ENCODE measurements around the gene FAM163A.

DNA sequence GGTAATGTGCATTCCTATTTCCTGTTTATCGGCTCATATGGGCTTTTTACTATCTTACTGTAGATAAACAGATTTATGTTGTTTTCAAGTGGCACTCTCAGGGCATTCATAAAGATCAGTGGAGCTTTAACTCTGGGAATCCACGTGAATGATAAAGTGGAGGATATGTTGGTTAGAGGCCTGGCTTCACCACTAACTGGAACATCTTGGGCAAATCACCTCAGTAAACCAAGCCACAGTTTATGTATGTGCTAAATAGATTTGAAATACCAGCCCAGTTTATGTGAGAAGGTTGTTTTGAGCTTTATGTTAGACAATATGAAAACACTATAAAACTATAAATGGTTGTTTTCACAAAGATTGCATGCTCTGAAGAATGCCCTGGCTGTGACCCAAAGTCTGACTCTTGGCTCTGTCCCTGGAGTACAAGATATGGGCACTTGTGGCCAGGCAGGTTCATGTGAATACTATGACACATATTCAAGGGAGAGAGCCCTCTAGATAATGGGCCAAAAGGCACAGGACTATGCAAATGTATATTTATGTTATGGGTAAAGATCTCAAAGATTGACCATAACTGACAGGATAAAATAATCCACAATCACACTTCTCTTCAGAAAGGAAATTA lies 36.7 kb downstream of the FAM163A start:
- TF ChIP-seq, protein P1, sequence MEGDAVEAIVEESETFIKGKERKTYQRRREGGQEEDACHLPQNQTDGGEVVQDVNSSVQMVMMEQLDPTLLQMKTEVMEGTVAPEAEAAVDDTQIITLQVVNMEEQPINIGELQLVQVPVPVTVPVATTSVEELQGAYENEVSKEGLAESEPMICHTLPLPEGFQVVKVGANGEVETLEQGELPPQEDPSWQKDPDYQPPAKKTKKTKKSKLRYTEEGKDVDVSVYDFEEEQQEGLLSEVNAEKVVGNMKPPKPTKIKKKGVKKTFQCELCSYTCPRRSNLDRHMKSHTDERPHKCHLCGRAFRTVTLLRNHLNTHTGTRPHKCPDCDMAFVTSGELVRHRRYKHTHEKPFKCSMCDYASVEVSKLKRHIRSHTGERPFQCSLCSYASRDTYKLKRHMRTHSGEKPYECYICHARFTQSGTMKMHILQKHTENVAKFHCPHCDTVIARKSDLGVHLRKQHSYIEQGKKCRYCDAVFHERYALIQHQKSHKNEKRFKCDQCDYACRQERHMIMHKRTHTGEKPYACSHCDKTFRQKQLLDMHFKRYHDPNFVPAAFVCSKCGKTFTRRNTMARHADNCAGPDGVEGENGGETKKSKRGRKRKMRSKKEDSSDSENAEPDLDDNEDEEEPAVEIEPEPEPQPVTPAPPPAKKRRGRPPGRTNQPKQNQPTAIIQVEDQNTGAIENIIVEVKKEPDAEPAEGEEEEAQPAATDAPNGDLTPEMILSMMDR (conservative IDR thresholded peaks at IDR 0.05 in 1 of 2, IDR thresholded peaks at IDR 0.05 in 1 of 2; ENCODE audit: low read depth in 1 of 2, low read length in 2 of 2), result no peak
- TF ChIP-seq EZH2 (IDR thresholded peaks at IDR 0.05; ENCODE audit: low read length, missing control alignments), result no peak

Measured in fibroblast of lung (primary cell).